ENCODE data around the gene BAD. TPM values are rescaled to one million over a fixed set of nuclear protein-coding genes. Genes with fewer than 3 reads are reported as not detected.

BAD gene
- total and polyA plus RNA-seq, 2 of the 13 experiments (the other 11 are each of a cell fraction or from before 2014, with no cell fraction given), result 17.9 to 28.5 TPM

DNA sequence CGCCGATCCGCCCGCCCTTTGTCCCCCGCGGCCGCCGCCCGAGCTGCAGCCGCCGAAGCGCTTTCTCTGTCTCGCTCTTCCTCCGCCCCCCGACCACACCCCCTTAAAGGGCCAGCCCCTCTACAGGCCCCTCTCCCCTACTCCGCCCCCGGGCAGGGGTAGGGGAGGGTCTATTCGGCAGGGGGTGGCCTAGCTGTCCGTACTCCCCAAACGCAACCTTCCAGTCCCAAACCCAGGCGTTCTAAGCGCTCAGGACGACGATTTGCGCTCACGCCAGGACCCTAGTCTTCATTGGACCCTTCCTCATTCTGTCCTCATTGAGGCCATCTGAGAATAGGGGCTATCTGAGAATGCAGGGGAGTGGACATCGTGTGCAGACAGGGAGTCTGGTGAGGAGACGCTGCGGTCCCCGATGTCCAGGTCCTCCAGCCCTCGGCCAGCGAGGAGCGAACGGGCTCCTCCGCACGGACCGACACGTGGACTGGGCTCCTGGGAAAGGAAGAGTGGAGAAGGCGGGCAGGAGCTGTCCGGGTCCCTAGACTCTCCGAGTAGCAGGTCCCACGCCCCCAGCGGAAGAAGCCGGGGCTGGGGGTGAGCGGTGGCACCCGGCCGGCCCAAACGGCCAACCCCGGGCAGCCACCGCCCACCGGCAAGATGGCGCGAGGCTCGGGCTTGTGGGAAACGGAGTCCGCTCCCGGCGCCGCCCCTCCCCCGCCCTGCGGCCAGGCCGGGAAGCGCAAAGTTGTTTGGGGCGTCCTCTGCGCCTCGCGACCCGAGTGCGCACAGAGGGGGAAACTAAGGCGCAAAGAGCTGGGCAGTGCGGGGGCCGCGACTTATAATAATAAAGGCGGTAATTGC is 37.4 kb downstream of the BAD start, which contains the start of gene PPP1R14B (continued):
- TF ChIP-seq, protein P1, sequence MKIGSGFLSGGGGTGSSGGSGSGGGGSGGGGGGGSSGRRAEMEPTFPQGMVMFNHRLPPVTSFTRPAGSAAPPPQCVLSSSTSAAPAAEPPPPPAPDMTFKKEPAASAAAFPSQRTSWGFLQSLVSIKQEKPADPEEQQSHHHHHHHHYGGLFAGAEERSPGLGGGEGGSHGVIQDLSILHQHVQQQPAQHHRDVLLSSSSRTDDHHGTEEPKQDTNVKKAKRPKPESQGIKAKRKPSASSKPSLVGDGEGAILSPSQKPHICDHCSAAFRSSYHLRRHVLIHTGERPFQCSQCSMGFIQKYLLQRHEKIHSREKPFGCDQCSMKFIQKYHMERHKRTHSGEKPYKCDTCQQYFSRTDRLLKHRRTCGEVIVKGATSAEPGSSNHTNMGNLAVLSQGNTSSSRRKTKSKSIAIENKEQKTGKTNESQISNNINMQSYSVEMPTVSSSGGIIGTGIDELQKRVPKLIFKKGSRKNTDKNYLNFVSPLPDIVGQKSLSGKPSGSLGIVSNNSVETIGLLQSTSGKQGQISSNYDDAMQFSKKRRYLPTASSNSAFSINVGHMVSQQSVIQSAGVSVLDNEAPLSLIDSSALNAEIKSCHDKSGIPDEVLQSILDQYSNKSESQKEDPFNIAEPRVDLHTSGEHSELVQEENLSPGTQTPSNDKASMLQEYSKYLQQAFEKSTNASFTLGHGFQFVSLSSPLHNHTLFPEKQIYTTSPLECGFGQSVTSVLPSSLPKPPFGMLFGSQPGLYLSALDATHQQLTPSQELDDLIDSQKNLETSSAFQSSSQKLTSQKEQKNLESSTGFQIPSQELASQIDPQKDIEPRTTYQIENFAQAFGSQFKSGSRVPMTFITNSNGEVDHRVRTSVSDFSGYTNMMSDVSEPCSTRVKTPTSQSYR (CRISPR knock-in tag; IDR thresholded peaks at IDR 0.05; ENCODE audit: borderline replicate concordance), result peak; percentile 94
- peak; percentile 94; the same call in 1 of the 2 replicates for TF ChIP-seq CHCHD3 (CRISPR knock-in tag; IDR thresholded peaks at IDR 0.05)
- no peak for TF ChIP-seq EP300 (IDR thresholded peaks at IDR 0.05; ENCODE audit: low read depth in 2 of 2, low read length in 2 of 2)
- TF ChIP-seq EP300 (CRISPR knock-in tag; IDR thresholded peaks at IDR 0.05; ENCODE audit: borderline replicate concordance), result 0 out of 2 replicates have a peak, but pooled peaks have one; percentile 40
- TF ChIP-seq HNRNPK (IDR thresholded peaks at IDR 0.05; ENCODE audit: low read depth, low read length, poor library complexity, severe bottlenecking), result peak; percentile 24
- peak; percentile 75; the same call in 1 of the 3 replicates for TF ChIP-seq MXI1 (IDR thresholded peaks at IDR 0.05; ENCODE audit: borderline replicate concordance, low read depth, low read length)
- TF ChIP-seq, protein P2, sequence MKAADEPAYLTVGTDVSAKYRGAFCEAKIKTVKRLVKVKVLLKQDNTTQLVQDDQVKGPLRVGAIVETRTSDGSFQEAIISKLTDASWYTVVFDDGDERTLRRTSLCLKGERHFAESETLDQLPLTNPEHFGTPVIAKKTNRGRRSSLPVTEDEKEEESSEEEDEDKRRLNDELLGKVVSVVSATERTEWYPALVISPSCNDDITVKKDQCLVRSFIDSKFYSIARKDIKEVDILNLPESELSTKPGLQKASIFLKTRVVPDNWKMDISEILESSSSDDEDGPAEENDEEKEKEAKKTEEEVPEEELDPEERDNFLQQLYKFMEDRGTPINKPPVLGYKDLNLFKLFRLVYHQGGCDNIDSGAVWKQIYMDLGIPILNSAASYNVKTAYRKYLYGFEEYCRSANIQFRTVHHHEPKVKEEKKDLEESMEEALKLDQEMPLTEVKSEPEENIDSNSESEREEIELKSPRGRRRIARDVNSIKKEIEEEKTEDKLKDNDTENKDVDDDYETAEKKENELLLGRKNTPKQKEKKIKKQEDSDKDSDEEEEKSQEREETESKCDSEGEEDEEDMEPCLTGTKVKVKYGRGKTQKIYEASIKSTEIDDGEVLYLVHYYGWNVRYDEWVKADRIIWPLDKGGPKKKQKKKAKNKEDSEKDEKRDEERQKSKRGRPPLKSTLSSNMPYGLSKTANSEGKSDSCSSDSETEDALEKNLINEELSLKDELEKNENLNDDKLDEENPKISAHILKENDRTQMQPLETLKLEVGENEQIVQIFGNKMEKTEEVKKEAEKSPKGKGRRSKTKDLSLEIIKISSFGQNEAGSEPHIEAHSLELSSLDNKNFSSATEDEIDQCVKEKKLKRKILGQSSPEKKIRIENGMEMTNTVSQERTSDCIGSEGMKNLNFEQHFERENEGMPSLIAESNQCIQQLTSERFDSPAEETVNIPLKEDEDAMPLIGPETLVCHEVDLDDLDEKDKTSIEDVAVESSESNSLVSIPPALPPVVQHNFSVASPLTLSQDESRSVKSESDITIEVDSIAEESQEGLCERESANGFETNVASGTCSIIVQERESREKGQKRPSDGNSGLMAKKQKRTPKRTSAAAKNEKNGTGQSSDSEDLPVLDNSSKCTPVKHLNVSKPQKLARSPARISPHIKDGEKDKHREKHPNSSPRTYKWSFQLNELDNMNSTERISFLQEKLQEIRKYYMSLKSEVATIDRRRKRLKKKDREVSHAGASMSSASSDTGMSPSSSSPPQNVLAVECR (CRISPR knock-in tag; IDR thresholded peaks at IDR 0.05; ENCODE audit: borderline replicate concordance), result peak; percentile 81
- peak; percentile 66 for TF ChIP-seq CHD2 (IDR thresholded peaks at IDR 0.05; ENCODE audit: low read depth, low read length)
- TF ChIP-seq ZSCAN21 (CRISPR knock-in tag; IDR thresholded peaks at IDR 0.05; ENCODE audit: borderline replicate concordance), result peak; percentile 60; the same call in 1 of the 2 replicates
- TF ChIP-seq SP1 (IDR thresholded peaks at IDR 0.05), result no peak
- TF ChIP-seq SP1 (CRISPR knock-in tag; IDR thresholded peaks at IDR 0.05), result peak; percentile 46; the same call in 1 of the 2 replicates
- 0 out of 2 replicates have a peak, but pooled peaks have one; percentile 81 for TF ChIP-seq KLF9 (CRISPR knock-in tag; IDR thresholded peaks at IDR 0.05; ENCODE audit: low read depth)
- TF ChIP-seq ZNF724P (CRISPR knock-in tag; IDR thresholded peaks at IDR 0.05; ENCODE audit: borderline replicate concordance), result peak; percentile 87
- TF ChIP-seq, protein P3, sequence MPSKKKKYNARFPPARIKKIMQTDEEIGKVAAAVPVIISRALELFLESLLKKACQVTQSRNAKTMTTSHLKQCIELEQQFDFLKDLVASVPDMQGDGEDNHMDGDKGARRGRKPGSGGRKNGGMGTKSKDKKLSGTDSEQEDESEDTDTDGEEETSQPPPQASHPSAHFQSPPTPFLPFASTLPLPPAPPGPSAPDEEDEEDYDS (CRISPR knock-in tag; IDR thresholded peaks at IDR 0.05), result peak; percentile 11; the same call in 1 of the 2 replicates
- 0 out of 2 replicates have a peak, but pooled peaks have one; percentile 19 for TF ChIP-seq ETV6 (CRISPR knock-in tag; conservative IDR thresholded peaks at IDR 0.05)
- TF ChIP-seq, protein P4, sequence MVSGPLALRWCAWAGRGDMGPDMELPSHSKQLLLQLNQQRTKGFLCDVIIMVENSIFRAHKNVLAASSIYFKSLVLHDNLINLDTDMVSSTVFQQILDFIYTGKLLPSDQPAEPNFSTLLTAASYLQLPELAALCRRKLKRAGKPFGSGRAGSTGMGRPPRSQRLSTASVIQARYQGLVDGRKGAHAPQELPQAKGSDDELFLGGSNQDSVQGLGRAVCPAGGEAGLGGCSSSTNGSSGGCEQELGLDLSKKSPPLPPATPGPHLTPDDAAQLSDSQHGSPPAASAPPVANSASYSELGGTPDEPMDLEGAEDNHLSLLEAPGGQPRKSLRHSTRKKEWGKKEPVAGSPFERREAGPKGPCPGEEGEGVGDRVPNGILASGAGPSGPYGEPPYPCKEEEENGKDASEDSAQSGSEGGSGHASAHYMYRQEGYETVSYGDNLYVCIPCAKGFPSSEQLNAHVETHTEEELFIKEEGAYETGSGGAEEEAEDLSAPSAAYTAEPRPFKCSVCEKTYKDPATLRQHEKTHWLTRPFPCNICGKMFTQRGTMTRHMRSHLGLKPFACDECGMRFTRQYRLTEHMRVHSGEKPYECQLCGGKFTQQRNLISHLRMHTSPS (CRISPR knock-in tag; IDR thresholded peaks at IDR 0.05; ENCODE audit: low read depth), result peak; percentile 55; the same call in 1 of the 2 replicates
- peak; percentile 83; the same call in 1 of the 2 replicates for TF ChIP-seq ZNF572 (CRISPR knock-in tag; IDR thresholded peaks at IDR 0.05)
- TF ChIP-seq ISL2 (CRISPR knock-in tag; IDR thresholded peaks at IDR 0.05), result 0 out of 2 replicates have a peak, but pooled peaks have one; percentile 15
